Karpas-422 (cell line): ENCODE data around the gene CRIM1. TPM values are rescaled to one million over a fixed set of nuclear protein-coding genes. Genes with fewer than 3 reads are reported as not detected.

Experiments
- DNase-seq: peaks from one replicate; pipeline ENCODE4 v3.0.0-alpha.2; 2015
- H2AFZ ChIP-seq: fragments of 200-600 bp; sonication (generic); 2 replicates; pipeline ENCODE4 v1.6.1; 2014; ENCODE audit warnings: antibody characterized with exemption, low read length, mixed read lengths
- H3K27ac ChIP-seq: fragments of 200-600 bp; sonication (generic); 2 replicates; pipeline ENCODE4 v1.5.1; 2014; ENCODE audit warnings: mild to moderate bottlenecking, low read length, moderate library complexity
- H3K27me3 ChIP-seq: fragments of 200-600 bp; sonication (generic); 2 replicates; pipeline ENCODE4 v1.6.1; 2014; ENCODE audit warnings: low read length, mixed read lengths
- H3K36me3 ChIP-seq: fragments of 200-600 bp; sonication (generic); 2 replicates; pipeline ENCODE4 v1.6.1; 2014; ENCODE audit warnings: low read length, mixed read lengths; ENCODE audit not compliant: insufficient read depth
- H3K4me1 ChIP-seq: fragments of 200-600 bp; sonication (generic); 2 replicates; pipeline ENCODE4 v1.6.1; 2014; ENCODE audit warnings: mild to moderate bottlenecking, low read length, mixed read lengths
- H3K4me2 ChIP-seq: fragments of 200-600 bp; sonication (generic); 2 replicates; pipeline ENCODE4 v1.6.1; 2014; ENCODE audit warnings: low read length, low read depth, mild to moderate bottlenecking; ENCODE audit not compliant: poor library complexity, severe bottlenecking
- H3K4me3 ChIP-seq: fragments of 200-600 bp; sonication (generic); 2 replicates; pipeline ENCODE4 v1.5.1; 2014; ENCODE audit warnings: mild to moderate bottlenecking, antibody characterized with exemption, low read length, mixed read lengths
- H3K79me2 ChIP-seq: fragments of 200-600 bp; sonication (generic); 2 replicates; pipeline ENCODE4 v1.6.1; 2014; ENCODE audit warnings: mild to moderate bottlenecking, low read length, mixed read lengths
- H3K9ac ChIP-seq: fragments of 200-600 bp; sonication (generic); 2 replicates; pipeline ENCODE4 v1.6.0; 2014; ENCODE audit warnings: low read length
- H3K9me2 ChIP-seq: fragments of 200-600 bp; sonication (generic), shearing (Covaris generic); replicated peaks from 2 replicates; pipeline ENCODE4 v1.6.0; 2014; ENCODE audit warnings: mild to moderate bottlenecking, low read length, moderate library complexity; ENCODE audit not compliant: insufficient read depth
- H3K9me3 ChIP-seq: fragments of 300-700, 200-600 bp; sonication (generic); 2 replicates; pipeline ENCODE4 v1.6.1; 2014; ENCODE audit warnings: low read length, mixed read lengths
- H4K20me1 ChIP-seq: fragments of 200-600 bp; sonication (generic); 2 replicates; pipeline ENCODE4 v1.6.1; 2014; ENCODE audit warnings: mild to moderate bottlenecking, antibody characterized with exemption, low read length, low read depth; ENCODE audit not compliant: insufficient read depth
- total RNA-seq: library from RNA; depleted of rRNA; stranded (reverse); fragments of >200 nt; shearing (Covaris generic); gene quantifications from 2 replicates; pipeline ENCODE4 v1.2.3, GENCODE V29; 2014; ENCODE audit warnings: low replicate concordance

The CRIM1 gene
- total RNA-seq, 1 experiment from 2014 or later, result not detected

GRCh38 chr2:36371928-36372391 is 16.4 kb downstream of the CRIM1 start:
- no peak overlapping the region for H2AFZ ChIP-seq
- H3K9me3 ChIP-seq, result no peaks in the 10 kb centered on the region
- no peak overlapping the region for H3K4me3 ChIP-seq
- no peaks in the 10 kb centered on the region for H3K27me3 ChIP-seq
- H3K9me2 ChIP-seq, result no peaks in the 10 kb centered on the region
- no peak for DNase-seq
- no peaks in the 10 kb centered on the region for H3K79me2 ChIP-seq
- no peak overlapping the region for H3K4me2 ChIP-seq
- H4K20me1 ChIP-seq, result no peaks in the 10 kb centered on the region
- H3K4me1 ChIP-seq, result no peaks in the 10 kb centered on the region
- no peak overlapping the region for H3K27ac ChIP-seq
- H3K9ac ChIP-seq, result no peak overlapping the region
- no peaks in the 10 kb centered on the region for H3K36me3 ChIP-seq

- no peak for DNase-seq
Observed at GRCh38 chr2:36373149-36373926, 17.8 kb downstream of the CRIM1 start.

GRCh38 chr2:36374585-36374984 is 19.0 kb downstream of the CRIM1 start:
- H3K4me2 ChIP-seq, result no peak overlapping the region
- H3K36me3 ChIP-seq, result no peaks in the 10 kb centered on the region
- no peaks in the 10 kb centered on the region for H3K27me3 ChIP-seq
- no peaks in the 10 kb centered on the region for H3K9me2 ChIP-seq
- no peak overlapping the region for H3K4me3 ChIP-seq
- H3K4me1 ChIP-seq, result no peaks in the 10 kb centered on the region
- H3K9me3 ChIP-seq, result no peaks in the 10 kb centered on the region
- DNase-seq, result no peak
- H3K9ac ChIP-seq, result no peak overlapping the region
- no peak overlapping the region for H3K27ac ChIP-seq
- H2AFZ ChIP-seq, result no peak overlapping the region
- no peaks in the 10 kb centered on the region for H3K79me2 ChIP-seq
- no peaks in the 10 kb centered on the region for H4K20me1 ChIP-seq

More at GRCh38 chr2:36373149-36373926, 17.8 kb downstream of the CRIM1 start:
- no peak overlapping the region for H3K4me2 ChIP-seq
- H3K4me1 ChIP-seq, result no peaks in the 10 kb centered on the region
- no peaks in the 10 kb centered on the region for H4K20me1 ChIP-seq
- H3K9me3 ChIP-seq, result no peaks in the 10 kb centered on the region
- H3K79me2 ChIP-seq, result no peaks in the 10 kb centered on the region
- H3K9ac ChIP-seq, result no peak overlapping the region
- H3K27me3 ChIP-seq, result no peaks in the 10 kb centered on the region
- H2AFZ ChIP-seq, result no peak overlapping the region
- H3K27ac ChIP-seq, result no peak overlapping the region
- H3K9me2 ChIP-seq, result no peaks in the 10 kb centered on the region
- H3K4me3 ChIP-seq, result no peak overlapping the region
- no peaks in the 10 kb centered on the region for H3K36me3 ChIP-seq

GRCh38 chr2:36376319-36376765 is 20.8 kb downstream of the CRIM1 start:
- Histone ChIP-seq H2AFZ (no peak overlapping the region), H4K20me1 (no peaks in the 10 kb centered on the region), H3K9me3 (no peaks in the 10 kb centered on the region), H3K4me2 (no peak overlapping the region), H3K4me3 (no peak overlapping the region), H3K79me2 (no peaks in the 10 kb centered on the region), H3K27me3 (no peaks in the 10 kb centered on the region), H3K36me3 (no peaks in the 10 kb centered on the region), H3K27ac (no peak overlapping the region), H3K9ac (no peak overlapping the region), H3K4me1 (no peaks in the 10 kb centered on the region), H3K9me2 (no peaks in the 10 kb centered on the region)
- DNase-seq, result no peak

GRCh38 chr2:36376992-36377738 is 21.6 kb downstream of the CRIM1 start:
- no peak for DNase-seq
- H3K4me2 ChIP-seq, result no peak overlapping the region

GRCh38 chr2:36379710-36380448 is 24.3 kb downstream of the CRIM1 start:
- H3K4me3 ChIP-seq, result no peak overlapping the region
- H2AFZ ChIP-seq, result no peak overlapping the region
- no peak overlapping the region for H3K4me2 ChIP-seq
- H3K79me2 ChIP-seq, result no peaks in the 10 kb centered on the region
- H4K20me1 ChIP-seq, result no peaks in the 10 kb centered on the region
- no peaks in the 10 kb centered on the region for H3K9me2 ChIP-seq
- H3K9ac ChIP-seq, result no peak overlapping the region
- no peaks in the 10 kb centered on the region for H3K27me3 ChIP-seq
- H3K27ac ChIP-seq, result no peak overlapping the region
- H3K4me1 ChIP-seq, result no peaks in the 10 kb centered on the region
- H3K36me3 ChIP-seq, result no peaks in the 10 kb centered on the region
- no peaks in the 10 kb centered on the region for H3K9me3 ChIP-seq
- no peak for DNase-seq

More at GRCh38 chr2:36376992-36377738, 21.6 kb downstream of the CRIM1 start:
- Histone ChIP-seq H3K9ac (no peak overlapping the region), H3K9me2 (no peaks in the 10 kb centered on the region), H3K36me3 (no peaks in the 10 kb centered on the region), H3K27me3 (no peaks in the 10 kb centered on the region), H3K27ac (no peak overlapping the region), H3K4me1 (no peaks in the 10 kb centered on the region), H3K4me3 (no peak overlapping the region), H2AFZ (no peak overlapping the region), H4K20me1 (no peaks in the 10 kb centered on the region), H3K9me3 (no peaks in the 10 kb centered on the region), H3K79me2 (no peaks in the 10 kb centered on the region)

- Histone ChIP-seq H3K36me3 (no peaks in the 10 kb centered on the region), H3K27ac (no peak overlapping the region), H3K9ac (no peak overlapping the region), H4K20me1 (no peaks in the 10 kb centered on the region), H2AFZ (no peak overlapping the region), H3K4me1 (no peaks in the 10 kb centered on the region), H3K9me2 (no peaks in the 10 kb centered on the region), H3K4me2 (no peak overlapping the region), H3K27me3 (no peaks in the 10 kb centered on the region), H3K4me3 (no peak overlapping the region), H3K79me2 (no peaks in the 10 kb centered on the region), H3K9me3 (no peaks in the 10 kb centered on the region)
- no peak for DNase-seq
Observed at GRCh38 chr2:36380624-36381481, 25.3 kb downstream of the CRIM1 start.
